Cardiac muscle cell (in vitro differentiated cells and primary cell): ENCODE results near the gene XPNPEP1. TPM values are rescaled to one million over a fixed set of nuclear protein-coding genes. Genes with fewer than 3 reads are reported as not detected.

Source experiments
- DNase-seq, 2 donors: peaks; one replicate each; pipeline versions ENCODE4 v3.0.0 to v3.0.0-alpha.2; 2010 to 2017; ENCODE audit warnings: low read depth in 1 of 2, low spot score in 1 of 2
- H3K27ac ChIP-seq: fragments of 200-600 bp; sonication (generic); 2 replicates; pipeline ENCODE4 v1.5.1; 2016
- H3K27me3 ChIP-seq: fragments of 200-600 bp; sonication (generic); 2 replicates; pipeline ENCODE4 v1.6.0; 2016; ENCODE audit warnings: control low read depth
- H3K36me3 ChIP-seq: fragments of 200-600 bp; sonication (generic); 2 replicates; pipeline ENCODE4 v1.5.1; 2016; ENCODE audit warnings: control low read depth
- H3K4me1 ChIP-seq: fragments of 200-600 bp; sonication (generic); 2 replicates; pipeline ENCODE4 v1.8.1; 2017; ENCODE audit warnings: low read depth, mild to moderate bottlenecking, mixed run types
- H3K4me3 ChIP-seq: fragments of 200-600 bp; sonication (generic); 2 replicates; pipeline ENCODE4 v1.5.1; 2016; ENCODE audit warnings: mild to moderate bottlenecking
- H3K9me3 ChIP-seq: fragments of 200-600 bp; sonication (generic); 2 replicates; pipeline ENCODE4 v1.5.1; 2017; ENCODE audit warnings: low read depth, mild to moderate bottlenecking, control low read depth
- polyA plus RNA-seq: library from polyadenylated mRNA; unstranded; fragments of >200 nt; fragmentation: Nextera tagmentation; extraction: Ambion mirVana; gene quantifications from 2 replicates; pipeline ENCODE4 v1.2.1, GENCODE V29; 2016
- total RNA-seq: library from RNA; depleted of rRNA; stranded (reverse); fragments of >200 nt; gene quantifications from 2 replicates; pipeline ENCODE4 v1.2.3, GENCODE V29; 2016
- TF ChIP-seq, protein P1 (sequence below): IDR thresholded peaks from 2 replicates; pipeline ENCODE4 v1.5.1; 2012; ENCODE audit warnings: low read depth, mild to moderate bottlenecking, low read length

XPNPEP1 gene
- total and polyA plus RNA-seq, 2 experiments from 2014 or later, result 68.1 to 114 TPM

DNA sequence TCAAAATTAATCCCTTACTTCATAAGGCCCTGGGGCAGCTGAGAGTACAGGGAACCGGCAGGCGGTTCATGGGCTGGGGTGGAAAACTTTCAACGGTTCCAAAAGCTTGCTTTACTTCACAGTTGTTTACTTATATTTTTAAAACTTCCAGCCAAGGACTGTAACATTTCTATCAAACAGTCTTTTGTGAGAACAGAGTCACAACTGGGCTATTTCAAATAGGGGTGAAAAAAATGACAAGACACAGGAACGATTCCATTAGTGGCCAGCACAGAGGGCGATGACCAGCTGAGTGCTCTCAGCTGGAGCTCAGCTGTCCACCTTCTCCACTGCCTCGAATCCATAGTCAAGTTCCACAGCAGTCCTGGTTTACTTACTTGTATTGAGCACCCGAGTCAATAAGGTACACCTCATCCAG is 48.2 kb downstream of the XPNPEP1 start:
- no peak overlapping the region for H3K4me3 ChIP-seq
- no peaks in the 10 kb centered on the region for H3K4me1 ChIP-seq
- H3K9me3 ChIP-seq, result no peaks in the 10 kb centered on the region
- TF ChIP-seq, protein P1, sequence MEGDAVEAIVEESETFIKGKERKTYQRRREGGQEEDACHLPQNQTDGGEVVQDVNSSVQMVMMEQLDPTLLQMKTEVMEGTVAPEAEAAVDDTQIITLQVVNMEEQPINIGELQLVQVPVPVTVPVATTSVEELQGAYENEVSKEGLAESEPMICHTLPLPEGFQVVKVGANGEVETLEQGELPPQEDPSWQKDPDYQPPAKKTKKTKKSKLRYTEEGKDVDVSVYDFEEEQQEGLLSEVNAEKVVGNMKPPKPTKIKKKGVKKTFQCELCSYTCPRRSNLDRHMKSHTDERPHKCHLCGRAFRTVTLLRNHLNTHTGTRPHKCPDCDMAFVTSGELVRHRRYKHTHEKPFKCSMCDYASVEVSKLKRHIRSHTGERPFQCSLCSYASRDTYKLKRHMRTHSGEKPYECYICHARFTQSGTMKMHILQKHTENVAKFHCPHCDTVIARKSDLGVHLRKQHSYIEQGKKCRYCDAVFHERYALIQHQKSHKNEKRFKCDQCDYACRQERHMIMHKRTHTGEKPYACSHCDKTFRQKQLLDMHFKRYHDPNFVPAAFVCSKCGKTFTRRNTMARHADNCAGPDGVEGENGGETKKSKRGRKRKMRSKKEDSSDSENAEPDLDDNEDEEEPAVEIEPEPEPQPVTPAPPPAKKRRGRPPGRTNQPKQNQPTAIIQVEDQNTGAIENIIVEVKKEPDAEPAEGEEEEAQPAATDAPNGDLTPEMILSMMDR, result no peak
- no peaks in the 10 kb centered on the region for H3K27me3 ChIP-seq
- DNase-seq, result no peak
- peaks cover 27% of the 10 kb centered on the region for H3K36me3 ChIP-seq
- no peak overlapping the region for H3K27ac ChIP-seq

DNA sequence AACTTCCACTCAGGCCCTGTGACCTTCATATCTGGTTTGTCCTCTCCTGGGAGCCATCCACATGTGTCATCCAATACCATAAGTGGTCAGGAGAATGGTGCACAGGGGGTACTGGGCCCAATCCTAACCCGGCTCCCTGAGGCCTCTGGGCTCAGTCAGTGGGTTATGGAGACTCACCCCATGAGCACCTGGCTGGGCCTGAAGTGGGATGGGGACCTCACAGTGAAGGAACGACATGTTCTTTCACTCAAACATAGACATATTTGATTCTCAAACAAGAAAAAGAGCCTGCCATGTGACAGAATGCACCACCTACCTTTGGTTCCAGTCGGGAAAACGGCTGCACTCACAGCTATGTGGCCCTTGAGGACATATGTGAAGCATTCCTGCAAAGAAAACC is 51.8 kb downstream of the XPNPEP1 start:
- TF ChIP-seq, protein P1, result no peak
- no peaks in the 10 kb centered on the region for H3K27me3 ChIP-seq
- H3K36me3 ChIP-seq, result peaks cover 26% of the 10 kb centered on the region
- no peak for DNase-seq
- H3K4me1 ChIP-seq, result no peaks in the 10 kb centered on the region
- no peaks in the 10 kb centered on the region for H3K9me3 ChIP-seq
- no peak overlapping the region for H3K4me3 ChIP-seq
- no peak overlapping the region for H3K27ac ChIP-seq

DNA sequence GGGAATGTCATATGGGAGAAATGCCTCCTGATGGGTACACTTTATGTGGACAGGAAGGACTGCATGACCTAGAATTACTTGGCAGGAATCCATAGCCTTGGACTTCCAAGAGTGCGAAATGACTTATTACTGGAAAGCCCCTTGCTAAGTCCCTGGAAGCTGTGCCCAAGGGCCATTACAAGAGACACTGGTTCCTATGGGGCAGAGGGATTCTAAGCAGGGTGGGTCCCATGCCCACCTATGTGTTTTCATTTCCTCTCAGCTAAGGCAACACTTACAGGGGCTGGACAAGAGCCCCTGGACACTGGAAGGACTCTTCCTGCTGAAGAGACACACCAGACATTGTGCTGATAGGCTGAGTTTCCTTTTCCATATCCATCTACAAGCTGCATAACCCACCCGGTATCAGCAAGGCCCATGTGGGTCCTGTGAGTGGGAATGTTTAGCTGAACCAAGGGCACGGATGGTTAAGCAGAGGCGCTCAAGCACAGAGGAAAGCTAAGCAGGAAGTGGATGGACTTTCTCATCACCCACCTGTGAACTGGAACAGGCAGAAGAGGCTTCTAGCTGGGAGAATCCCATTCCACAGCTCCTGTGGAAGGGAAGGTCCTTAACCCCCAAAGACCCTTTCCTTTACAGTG is 56.2 kb downstream of the XPNPEP1 start:
- Histone ChIP-seq H3K4me3 (no peak overlapping the region), H3K27ac (no peak overlapping the region), H3K9me3 (no peaks in the 10 kb centered on the region), H3K36me3 (peaks cover 20% of the 10 kb centered on the region), H3K27me3 (no peaks in the 10 kb centered on the region), H3K4me1 (no peaks in the 10 kb centered on the region)
- peak in 1 of 2 donors; percentile 11 for DNase-seq
- TF ChIP-seq, protein P1, result no peak

DNA sequence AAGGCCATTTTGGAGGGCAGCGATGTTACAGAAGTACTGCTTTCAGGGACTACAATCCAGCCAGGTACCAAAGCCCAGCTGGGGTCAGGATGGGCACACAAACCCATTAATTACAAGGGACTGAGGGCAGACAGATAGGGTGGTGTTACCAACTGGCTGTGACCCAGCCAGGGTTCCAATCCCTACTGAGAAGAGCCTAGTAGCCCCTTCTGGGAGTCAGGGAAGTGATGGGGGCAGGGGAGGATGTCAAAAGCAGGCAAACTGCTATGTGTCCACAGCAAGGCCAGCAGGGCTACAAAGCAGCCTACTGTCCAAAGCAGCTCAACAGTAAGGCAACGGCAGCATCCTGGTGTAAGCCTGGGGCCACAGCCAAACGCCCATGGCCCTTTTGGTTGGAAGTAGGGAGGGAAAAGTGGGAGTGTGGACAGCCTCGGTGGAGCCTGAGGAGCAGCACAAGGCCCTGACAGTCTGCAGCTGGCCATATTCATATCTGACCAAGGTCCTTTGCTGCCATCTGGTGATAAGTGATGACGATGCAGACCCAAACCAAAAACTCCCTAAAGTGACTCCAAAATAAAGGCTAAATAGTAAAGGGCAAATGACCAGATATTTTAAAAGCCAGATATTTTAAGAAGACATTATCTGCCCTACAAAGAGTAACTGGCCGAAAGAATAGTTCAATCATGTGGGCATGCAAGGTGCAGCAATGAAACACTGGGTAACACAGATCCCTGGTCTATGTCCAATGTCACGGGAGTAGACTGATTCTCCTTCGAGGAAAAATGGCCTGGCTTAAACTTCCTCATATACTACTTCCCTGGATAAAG is 56.9 kb downstream of the XPNPEP1 start:
- H3K36me3 ChIP-seq, result peaks cover 20% of the 10 kb centered on the region

DNA sequence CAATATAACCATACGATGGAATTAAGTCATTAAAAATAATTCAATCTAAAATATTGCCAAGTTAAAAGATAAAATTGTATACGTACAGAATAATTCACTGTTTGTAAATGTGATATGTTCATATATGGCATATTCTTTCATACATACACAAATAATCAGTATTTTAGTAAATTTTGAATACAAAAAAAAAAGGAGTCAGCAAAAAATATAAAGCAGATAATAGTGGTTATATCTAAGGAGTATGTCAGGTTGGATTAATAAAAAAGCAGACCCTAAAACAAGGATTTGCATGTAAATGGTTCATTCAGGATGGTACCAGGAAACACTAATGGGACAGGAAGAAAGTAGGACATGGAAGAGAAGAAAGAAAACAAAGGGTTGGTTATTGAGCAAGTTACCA is 59.5 kb downstream of the XPNPEP1 start:
- no peak for DNase-seq
- H3K4me1 ChIP-seq, result no peaks in the 10 kb centered on the region
- H3K27me3 ChIP-seq, result no peaks in the 10 kb centered on the region
- peaks cover 12% of the 10 kb centered on the region for H3K36me3 ChIP-seq
- TF ChIP-seq, protein P1, result no peak
- no peak overlapping the region for H3K27ac ChIP-seq
- H3K9me3 ChIP-seq, result no peaks in the 10 kb centered on the region
- no peak overlapping the region for H3K4me3 ChIP-seq

More for the DNA sequence above, 56.9 kb downstream of the XPNPEP1 start:
- no peak overlapping the region for H3K4me3 ChIP-seq
- TF ChIP-seq, protein P1, result peak; percentile 43
- H3K27me3 ChIP-seq, result no peaks in the 10 kb centered on the region
- no peaks in the 10 kb centered on the region for H3K4me1 ChIP-seq
- H3K9me3 ChIP-seq, result no peaks in the 10 kb centered on the region
- peak; percentile 23 to 62 for DNase-seq
- H3K27ac ChIP-seq, result no peak overlapping the region
